ENCODE results near the gene NXPH3.

The NXPH3 gene

DNA sequence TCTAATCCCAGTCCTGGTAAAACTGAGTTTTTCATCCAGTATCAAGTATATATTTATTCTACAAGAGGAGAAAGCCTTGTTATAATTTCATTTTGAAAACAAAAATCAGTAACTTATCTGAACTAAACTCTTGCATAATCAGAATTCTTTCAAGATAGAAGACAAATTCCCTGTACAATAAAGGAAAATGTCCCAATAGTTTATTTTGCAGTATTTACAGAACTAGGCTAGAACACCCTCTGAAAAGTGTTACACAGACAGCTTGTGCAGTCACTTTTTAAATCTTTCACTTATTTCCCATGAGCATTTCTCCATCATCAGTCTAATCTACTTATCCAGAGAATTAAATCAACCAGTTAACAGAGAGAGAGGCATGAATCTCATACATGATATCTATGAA lies 53.8 kb downstream of the NXPH3 start:
- peak; percentile 18 for DNase-seq (ENCODE audit: low spot score)

DNA sequence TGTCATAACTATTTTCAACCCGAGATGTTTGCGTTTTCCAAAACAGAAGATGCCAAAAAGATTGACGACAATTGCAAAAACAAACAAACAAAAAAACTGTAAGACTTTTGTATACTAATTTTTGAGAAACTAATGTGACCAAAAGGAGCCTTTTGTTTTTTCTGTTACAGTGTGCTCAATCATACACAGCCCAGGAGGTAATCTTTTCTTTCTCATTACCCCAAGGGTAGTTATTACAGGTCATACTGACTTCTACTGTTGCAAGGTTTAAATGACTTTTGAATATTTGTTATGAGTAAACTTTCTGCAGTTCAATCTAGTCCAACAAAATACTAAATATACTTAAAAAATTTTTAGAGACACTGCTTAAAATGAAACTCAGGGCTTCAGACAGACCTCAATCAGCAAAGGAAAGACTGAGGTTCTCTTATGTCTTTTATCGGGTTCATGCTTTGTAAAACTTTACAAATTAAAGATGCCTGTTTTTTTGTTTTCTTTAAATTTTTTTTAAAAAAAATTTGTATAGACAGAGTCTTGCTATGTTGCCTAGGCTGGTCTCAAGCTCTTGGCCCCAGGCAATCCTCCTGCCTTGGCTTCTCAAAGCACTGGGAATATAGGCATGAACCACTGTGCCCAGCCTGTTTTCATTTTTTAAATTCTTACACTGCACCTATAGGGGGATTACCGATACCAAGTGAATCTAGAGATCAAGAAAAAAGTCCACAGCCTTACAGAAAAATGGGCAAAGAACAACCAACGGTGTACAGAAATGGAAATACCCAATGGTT lies 54.6 kb downstream of the NXPH3 start:
- no peak for DNase-seq (ENCODE audit: low spot score)

DNA sequence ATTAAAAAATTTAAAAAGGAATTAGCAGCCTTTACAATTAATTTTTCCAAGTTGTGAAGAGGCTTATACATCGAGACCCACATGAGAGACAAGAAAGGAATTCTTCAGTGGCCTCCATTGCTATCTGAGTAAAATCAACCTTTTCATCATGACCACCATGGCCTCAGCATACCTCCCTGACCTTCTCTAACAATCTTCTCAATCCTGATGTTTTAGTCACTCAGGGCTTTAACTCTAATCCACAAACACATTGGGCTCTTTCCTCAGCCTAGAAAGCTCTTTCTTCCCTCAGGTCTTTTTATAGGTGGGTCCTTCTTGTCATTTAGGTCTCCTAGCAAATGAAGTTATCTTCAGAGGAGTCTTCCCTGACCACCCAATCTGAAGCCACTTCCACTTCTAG lies 55.8 kb downstream of the NXPH3 start:
- DNase-seq (ENCODE audit: low spot score), result no peak
